RKO (cell line): ENCODE results near the gene PPFIBP2.

Source experiments
- DNase-seq: peaks from one replicate; pipeline ENCODE4 v3.0.0-alpha.2; 2016; ENCODE audit warnings: low spot score

The PPFIBP2 gene

DNA sequence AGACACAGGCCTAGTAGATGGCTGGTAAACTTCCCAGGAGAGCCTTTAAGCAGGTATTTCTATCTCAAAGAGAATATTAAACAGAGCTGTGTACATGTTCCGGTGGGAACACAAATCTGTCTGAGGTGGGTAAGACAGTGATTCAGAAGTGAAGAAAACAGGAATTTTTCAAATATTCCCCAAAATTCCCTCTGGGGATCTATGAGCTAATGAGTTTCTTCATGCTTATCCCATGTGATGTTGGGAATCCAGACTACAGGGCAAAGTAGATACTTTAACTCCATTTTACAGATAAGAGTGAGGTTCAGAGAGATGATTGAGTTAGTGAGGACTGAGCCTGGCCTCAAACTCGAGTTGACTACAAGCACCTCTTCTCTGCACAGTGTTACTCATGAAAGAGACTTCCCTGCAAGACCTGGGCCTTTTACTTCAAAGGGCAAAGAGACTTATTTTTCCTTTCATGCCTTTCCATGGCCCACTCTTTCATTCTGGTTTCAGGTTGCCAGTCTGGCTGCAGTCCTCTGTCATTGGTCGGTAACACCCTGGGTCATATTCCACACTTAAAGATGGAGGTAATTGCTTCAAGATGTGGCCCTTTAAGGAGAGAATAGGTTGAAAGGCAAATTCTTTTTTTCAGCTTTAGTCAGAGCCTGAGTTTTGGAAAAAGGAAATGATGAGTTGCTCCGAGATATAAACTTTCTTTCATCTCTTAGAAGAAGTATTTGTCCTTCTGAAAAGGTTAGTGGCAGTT is 89.4 kb downstream of the PPFIBP2 start:
- DNase-seq, result no peak

GRCh38 chr11:7604331-7604955 is 90.6 kb downstream of the PPFIBP2 start:
- DNase-seq, result no peak

DNA sequence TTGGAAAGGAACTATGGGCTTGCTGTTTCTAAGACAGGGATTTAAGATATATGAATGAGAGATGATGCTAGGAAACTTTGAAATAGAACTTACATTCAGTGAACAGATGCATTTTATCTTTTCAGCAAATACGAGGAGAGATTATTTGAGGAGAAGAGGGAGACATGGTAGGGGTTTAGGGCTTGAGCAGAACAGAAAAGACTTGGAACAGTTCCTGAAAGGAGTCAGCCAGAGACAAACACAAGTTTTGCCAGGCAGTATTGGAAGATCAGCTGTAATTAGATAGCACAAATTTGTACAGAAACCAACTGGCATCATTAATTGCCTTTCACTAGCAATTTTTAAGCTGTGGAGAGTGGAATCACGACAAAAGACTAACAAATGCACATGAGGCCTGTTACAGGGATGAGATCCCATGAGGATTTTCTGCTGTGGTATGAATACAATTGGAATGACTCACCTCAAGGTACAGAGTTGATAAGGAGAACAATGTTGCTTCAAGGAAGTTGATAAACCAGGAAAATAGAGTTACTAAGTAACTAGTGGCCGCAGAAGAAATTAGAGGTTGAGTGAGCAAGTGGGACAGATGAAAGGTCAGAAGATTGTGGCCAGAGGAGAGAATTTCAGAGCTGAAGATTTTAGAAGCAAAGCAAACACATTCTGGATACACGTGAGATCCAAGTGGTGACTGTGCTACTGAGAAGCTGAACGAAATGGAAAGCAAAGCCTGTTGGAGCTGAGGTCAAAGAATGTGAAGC is 91.6 kb downstream of the PPFIBP2 start:
- DNase-seq, result no peak

GRCh38 chr11:7606496-7606895 is 92.7 kb downstream of the PPFIBP2 start:
- no peak for DNase-seq

- DNase-seq, result no peak
These were observed 95.2 kb downstream of the PPFIBP2 start for GRCh38 chr11:7609015-7609414.

GRCh38 chr11:7609521-7609920 is 95.7 kb downstream of the PPFIBP2 start:
- no peak for DNase-seq

DNA sequence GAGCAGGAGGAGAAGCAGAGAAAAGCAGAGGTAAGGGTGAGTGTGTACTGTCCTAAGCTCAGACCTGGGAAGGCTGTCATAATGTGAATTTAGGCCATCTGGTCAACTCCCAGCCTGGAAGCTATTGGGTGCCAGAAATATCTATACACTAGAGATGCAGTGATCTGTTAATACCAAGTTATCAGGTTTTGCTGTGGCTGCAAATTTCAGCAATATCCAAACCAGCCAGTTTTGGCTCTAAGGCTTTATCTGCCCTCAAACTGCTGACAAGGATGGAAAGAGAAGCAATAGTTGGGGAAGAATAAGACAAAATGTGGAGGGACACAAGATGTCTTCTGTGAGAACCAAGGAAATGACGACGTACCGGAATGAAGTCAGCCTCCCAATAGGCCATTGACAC is 96.6 kb downstream of the PPFIBP2 start:
- no peak for DNase-seq

DNA sequence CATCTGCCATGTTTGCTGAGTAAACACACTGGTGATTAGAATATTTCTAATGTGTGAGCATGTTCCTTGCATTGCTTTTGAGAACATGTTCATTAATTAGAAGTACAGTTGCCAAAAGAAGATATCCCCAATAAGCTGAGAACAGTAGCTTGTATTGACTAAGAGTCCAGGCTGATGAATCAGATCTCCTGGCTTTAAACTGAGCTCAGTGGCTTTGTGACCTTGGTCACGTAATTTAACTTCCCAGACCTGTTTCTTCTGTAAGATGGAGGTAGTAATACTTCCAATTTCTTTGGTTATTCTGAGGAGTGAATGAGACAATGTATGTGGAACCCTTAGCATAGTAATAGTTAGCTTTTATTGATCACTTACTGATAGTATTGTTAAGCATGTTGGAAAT is 97.6 kb downstream of the PPFIBP2 start:
- no peak for DNase-seq

- no peak for DNase-seq
These were observed 98.4 kb downstream of the PPFIBP2 start for GRCh38 chr11:7612056-7612660.

- no peak for DNase-seq
These were observed 99.0 kb downstream of the PPFIBP2 start for GRCh38 chr11:7612661-7613393.

- DNase-seq, result no peak
These were observed 99.6 kb downstream of the PPFIBP2 start for GRCh38 chr11:7613394-7613720.

GRCh38 chr11:7614656-7615055 is 100.9 kb downstream of the PPFIBP2 start:
- DNase-seq, result no peak

- no peak for DNase-seq
These were observed 103.2 kb downstream of the PPFIBP2 start for GRCh38 chr11:7617032-7617431.

- DNase-seq, result no peak
These were observed 105.5 kb downstream of the PPFIBP2 start for GRCh38 chr11:7619322-7619721.

DNA sequence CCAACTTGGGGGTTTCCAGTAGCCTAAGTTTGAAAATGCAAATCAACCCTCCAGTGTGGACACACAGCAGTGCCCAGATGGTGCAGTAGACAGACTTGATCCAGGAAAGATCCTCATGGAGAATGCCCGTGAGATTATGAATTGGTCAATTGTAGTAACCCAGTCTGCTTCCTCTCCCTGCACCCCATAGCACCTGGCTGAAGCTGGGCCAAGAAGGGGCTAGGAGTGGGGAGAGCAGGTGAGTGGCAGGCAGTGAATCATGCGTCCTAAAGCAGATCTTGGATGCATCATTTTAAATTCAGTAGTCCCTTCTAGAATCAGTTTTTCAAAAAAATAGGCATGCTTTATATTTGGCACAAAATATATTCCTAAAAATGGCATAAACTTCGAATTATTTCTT is 107.3 kb downstream of the PPFIBP2 start:
- DNase-seq, result no peak

GRCh38 chr11:7621554-7621953 is 107.8 kb downstream of the PPFIBP2 start:
- DNase-seq, result no peak

DNA sequence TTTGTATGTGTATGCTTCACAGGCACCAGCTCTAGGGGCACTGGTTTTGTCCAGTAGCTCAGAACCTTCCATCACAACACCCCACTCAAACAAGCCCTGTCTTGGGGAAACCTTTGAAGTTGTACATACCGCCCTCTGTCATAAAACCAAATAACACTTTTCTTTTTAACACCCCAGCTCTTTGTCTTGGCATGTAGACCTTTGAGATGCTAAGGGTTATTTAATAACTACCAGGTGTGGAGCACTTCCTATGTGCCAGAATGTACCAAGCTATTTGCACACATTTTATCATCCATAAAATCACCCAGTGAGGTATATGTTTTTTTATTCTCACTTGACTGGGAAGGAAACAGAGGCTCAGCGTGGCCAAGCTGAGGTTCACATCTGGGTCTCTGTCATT is 108.9 kb downstream of the PPFIBP2 start:
- DNase-seq, result no peak

GRCh38 chr11:7628660-7629059 is 114.9 kb downstream of the PPFIBP2 start:
- no peak for DNase-seq

DNA sequence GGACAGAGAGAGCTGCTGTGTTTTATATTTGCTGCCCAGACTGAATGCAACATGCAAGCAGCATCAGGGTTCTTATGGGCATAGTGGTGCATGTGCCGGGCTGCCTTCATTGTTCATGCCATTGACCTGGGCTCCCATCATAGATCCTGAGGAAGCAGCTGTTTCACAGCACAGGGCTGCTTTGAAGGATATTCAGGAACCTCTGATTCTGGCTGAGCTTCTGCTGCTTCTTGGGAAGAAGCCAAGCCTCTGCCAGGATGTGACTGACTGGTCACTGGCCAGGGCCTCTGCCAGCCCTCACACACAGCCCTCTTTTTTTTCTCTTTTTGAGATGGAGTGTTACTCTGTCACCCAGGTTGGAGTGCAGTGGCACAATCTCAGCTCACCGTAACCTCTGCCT is 116.2 kb downstream of the PPFIBP2 start:
- no peak for DNase-seq

- no peak for DNase-seq
These were observed 118.4 kb downstream of the PPFIBP2 start for GRCh38 chr11:7632211-7632610.

GRCh38 chr11:7635137-7635536 is 121.3 kb downstream of the PPFIBP2 start:
- DNase-seq, result no peak

GRCh38 chr11:7635708-7636107 is 121.9 kb downstream of the PPFIBP2 start:
- no peak for DNase-seq
